AG09309 (cell line): ENCODE measurements around the gene TBRG4.

Source experiments
- DNase-seq: peaks from one replicate; pipeline ENCODE4 v3.0.0-alpha.2; 2010; ENCODE audit warnings: low read depth
- H3K4me3 ChIP-seq: 2 replicates; pipeline ENCODE4 v1.5.1; 2011; ENCODE audit warnings: mild to moderate bottlenecking, low read depth, low read length, moderate library complexity; ENCODE audit not compliant: control insufficient read depth
- TF ChIP-seq, protein P1 (sequence below): IDR thresholded peaks from 2 replicates; pipeline ENCODE4 v1.5.1; 2011; ENCODE audit warnings: mild to moderate bottlenecking, low read depth, low read length, inconsistent platforms; ENCODE audit not compliant: insufficient read depth, control insufficient read depth; ENCODE audit errors: missing control alignments

TBRG4 gene

DNA sequence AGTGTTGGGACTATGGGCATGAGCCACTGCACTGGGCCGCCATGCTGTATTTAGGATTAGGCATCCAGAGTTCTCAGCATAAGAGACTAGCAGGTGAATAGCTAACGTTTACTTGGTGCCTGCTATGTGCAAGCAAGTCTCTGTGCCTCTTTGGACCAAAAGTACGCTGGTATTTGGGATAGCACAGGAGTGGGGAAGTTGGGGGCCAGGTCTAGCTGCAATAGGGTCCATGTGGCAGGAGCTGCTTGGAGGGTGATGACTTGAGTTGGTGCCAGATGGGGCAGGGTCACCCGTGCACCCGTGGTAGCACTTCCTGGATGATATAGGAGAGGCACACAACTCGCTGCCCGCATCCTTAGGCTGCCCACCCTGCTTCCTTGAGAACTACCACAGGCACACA lies 45.1 kb downstream of the TBRG4 start:
- no peak for DNase-seq

DNA sequence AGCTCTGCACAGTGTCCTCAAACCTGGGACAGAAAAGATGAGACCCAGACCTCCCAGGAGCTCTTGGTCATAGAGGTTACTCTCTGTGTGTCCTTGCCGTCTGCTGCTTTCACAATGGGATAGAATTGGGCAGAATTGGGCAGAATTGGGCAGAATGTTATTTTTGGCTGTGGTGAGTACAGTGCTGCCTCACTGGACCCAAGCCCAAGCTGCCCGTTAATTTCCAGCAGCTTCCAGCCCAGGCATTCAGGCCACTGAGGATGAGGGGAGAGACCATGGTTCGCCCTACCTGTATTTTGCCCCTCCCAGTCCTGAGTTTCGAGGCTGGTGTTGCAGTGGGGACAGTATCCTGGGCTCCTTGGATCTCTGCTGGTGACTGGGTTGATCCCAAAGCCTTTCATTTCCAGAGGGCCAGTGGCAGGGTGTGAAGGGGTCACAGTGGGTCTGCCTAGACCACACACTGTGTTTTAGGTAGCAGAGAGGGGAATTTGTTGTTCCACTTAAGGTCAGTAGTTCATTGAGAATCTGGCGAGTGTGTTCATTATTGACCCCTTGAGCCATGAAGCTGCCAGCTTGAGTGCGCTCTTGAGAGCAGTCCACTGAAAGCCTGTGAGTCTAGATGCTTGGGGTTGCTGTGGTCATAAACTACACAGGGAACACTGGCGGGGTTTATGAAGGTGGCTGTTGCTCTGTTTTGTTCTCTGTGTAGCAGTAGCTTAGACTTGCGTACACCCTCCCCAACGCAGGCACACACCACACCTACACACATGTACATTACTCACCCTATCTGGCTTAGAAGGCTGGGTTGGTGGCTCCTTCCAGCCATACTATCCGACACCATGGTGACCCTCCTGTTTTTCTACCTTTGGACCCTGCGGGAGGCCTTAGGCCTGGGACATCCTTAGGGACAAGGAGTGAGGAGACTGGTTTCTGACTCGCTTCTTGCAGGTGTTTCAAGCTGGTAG lies 46.2 kb downstream of the TBRG4 start:
- TF ChIP-seq, protein P1, sequence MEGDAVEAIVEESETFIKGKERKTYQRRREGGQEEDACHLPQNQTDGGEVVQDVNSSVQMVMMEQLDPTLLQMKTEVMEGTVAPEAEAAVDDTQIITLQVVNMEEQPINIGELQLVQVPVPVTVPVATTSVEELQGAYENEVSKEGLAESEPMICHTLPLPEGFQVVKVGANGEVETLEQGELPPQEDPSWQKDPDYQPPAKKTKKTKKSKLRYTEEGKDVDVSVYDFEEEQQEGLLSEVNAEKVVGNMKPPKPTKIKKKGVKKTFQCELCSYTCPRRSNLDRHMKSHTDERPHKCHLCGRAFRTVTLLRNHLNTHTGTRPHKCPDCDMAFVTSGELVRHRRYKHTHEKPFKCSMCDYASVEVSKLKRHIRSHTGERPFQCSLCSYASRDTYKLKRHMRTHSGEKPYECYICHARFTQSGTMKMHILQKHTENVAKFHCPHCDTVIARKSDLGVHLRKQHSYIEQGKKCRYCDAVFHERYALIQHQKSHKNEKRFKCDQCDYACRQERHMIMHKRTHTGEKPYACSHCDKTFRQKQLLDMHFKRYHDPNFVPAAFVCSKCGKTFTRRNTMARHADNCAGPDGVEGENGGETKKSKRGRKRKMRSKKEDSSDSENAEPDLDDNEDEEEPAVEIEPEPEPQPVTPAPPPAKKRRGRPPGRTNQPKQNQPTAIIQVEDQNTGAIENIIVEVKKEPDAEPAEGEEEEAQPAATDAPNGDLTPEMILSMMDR: no peak
- DNase-seq: no peak
- no peak overlapping the region for H3K4me3 ChIP-seq

More for the DNA sequence above, 45.1 kb downstream of the TBRG4 start:
- TF ChIP-seq, protein P1: no peak
- H3K4me3 ChIP-seq: no peak overlapping the region

DNA sequence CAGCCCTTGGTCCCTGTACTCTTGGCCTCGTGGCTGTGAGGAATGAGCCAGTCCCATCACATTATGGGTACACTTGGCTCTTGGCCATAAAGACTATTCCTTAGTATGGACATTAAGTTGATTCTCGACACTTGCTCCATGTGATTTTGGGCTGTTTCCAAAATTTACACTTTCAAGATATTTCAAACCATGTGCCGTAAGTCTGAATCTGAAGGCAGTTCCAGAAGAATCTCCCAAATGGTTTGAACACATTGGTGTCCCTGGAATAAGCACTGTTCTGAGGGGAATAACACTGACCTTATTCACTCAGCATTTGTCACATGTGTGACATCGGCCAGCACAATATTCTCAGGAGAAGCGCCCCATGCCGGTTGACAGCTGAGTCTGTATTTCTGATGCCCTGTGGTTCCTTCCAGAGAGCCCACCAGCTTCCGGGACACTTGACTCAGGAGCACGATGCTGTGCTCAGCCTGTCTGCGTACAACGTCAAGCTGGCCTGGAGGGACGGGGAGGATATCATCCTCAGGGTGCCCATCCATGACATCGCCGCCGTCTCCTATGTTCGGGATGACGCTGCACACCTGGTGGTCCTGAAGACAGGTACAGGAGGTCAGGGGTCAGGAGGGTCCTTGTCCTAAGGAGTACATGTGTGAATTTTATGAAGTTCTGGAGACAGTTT lies 47.3 kb downstream of the TBRG4 start:
- DNase-seq: no peak
- TF ChIP-seq, protein P1: no peak
- no peak overlapping the region for H3K4me3 ChIP-seq

DNA sequence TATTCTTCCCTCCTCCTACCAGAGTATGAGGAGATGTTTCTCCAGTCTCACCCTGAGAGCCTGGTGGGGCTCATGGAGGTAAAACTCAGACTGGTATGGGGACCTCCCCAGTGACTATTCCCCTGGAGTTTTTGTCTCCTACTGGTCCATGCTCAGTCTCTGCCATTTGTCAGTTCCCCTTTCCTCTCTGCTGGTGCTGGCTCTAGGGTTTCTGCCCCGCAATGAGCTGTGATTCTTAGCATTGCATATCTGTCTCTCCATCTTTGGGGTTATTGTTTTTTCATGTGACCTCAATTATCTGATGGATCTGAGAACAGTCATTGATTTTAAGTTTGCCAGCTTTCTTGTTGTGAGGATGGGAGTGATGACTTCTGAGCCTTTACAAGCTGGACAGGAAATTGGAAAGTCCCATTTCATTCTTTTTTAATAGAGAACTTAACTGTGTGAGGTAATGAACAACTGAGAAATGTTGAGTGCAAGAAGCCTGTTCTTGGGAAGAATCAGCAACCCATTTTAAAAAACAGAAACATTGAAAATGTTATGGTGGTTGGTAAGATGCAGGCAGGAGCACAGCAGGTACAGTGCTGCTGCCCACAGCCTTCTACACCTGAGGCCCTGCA lies 49.6 kb downstream of the TBRG4 start:
- no peak for DNase-seq
- TF ChIP-seq, protein P1: no peak
- no peak overlapping the region for H3K4me3 ChIP-seq

DNA sequence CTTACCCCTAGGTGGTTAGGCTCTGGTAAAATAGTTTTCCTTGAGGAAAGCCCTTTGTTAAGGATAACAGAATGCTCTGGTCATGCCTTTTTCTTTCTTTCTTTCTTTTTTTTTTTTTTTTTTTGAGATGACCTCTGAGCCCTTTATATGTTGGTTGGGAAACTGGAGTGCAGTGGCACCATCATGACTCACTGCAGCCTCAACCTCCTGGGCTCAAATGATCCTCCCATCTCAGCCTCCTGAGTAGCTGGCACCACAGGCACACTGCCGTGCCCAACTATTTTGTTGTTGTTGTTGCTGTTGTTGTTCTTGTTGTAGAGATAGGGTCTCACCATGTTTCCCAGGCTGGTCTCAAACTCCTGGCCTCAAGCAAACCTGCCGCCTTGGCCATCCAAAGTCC lies 50.1 kb downstream of the TBRG4 start:
- no peak overlapping the region for H3K4me3 ChIP-seq
- TF ChIP-seq, protein P1: no peak
- DNase-seq: no peak

DNA sequence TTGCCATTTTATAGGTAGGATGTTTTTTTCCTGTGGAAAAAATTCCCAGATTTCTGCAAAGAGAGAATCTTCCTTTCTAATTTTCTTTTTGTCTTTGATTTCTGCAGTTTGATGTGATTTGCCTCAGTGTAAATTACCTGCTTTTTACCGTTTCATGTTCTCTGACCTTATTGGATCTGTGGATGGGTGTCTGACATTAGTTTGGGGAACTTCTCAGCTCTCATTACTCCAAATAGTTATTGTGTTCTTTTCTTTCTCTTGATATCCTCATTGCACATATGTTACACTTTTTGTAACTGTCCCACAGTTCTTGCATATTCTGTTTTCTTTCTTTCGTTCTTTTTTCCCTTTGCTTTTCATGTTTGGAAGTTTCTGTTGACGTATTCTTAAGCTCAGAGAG lies 51.2 kb downstream of the TBRG4 start:
- TF ChIP-seq, protein P1: no peak
- DNase-seq: no peak
- no peak overlapping the region for H3K4me3 ChIP-seq
